HG03469 (cell line): ENCODE data around the gene FAM47C.
"Not testable (repeated sequence)": the region's sequence is repeated elsewhere in the genome, so short reads cannot be mapped to it uniquely, and the experiment has no call there.

Source experiments
- ATAC-seq: cut with Tn5 transposase; IDR thresholded peaks from one replicate; pipeline ENCODE4 v1.9.1; 2021; ENCODE audit warnings: mild to moderate bottlenecking, moderate library complexity, moderate number of reproducible peaks; ENCODE audit not compliant: unreplicated experiment

FAM47C gene

DNA sequence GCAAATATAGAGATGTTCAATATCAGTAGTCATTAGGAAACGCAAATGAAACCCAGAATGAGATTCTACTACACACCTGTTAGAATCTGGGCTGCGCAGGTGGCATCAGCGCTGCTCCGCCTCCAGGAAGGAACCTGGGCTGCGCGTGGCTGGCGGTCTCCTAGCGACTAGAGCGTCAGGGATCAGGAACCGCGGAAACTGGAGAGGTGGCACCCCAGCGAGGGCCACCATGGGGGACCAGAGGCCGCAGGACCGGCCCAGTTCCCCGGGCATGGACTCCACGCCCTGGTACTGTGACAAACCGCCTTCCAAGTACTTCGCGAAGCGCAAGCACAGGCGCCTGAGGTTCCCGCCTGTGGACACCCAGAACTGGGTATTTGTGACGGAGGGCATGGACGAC is at the start of gene FAM47C:
Gene FAM47C, plus strand, starts transcription at position 185 of the 400 bp plus-strand sequence. Its CDS starts 45 bp downstream, at position 230.
- not testable (repeated sequence) for ATAC-seq

DNA sequence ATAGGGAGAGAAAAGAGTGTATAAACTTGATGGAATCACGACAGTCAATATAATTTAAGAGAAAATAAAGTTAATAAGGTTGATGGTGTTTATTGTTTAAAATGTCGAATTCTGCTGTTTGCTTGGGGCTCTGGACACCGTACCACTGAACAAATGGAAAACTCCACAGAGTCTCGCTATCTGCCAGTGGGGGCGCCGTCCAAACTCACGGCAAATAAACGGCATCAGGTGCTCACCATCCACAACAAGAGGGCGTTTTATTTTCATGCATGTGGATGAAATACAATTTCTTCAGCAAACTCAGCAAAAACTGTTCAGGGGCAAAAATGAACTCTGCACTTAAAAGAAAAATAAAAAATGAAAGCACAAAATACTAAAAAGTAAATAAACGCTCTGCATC is 46.6 kb upstream of the FAM47C start:
- ATAC-seq = no peak

DNA sequence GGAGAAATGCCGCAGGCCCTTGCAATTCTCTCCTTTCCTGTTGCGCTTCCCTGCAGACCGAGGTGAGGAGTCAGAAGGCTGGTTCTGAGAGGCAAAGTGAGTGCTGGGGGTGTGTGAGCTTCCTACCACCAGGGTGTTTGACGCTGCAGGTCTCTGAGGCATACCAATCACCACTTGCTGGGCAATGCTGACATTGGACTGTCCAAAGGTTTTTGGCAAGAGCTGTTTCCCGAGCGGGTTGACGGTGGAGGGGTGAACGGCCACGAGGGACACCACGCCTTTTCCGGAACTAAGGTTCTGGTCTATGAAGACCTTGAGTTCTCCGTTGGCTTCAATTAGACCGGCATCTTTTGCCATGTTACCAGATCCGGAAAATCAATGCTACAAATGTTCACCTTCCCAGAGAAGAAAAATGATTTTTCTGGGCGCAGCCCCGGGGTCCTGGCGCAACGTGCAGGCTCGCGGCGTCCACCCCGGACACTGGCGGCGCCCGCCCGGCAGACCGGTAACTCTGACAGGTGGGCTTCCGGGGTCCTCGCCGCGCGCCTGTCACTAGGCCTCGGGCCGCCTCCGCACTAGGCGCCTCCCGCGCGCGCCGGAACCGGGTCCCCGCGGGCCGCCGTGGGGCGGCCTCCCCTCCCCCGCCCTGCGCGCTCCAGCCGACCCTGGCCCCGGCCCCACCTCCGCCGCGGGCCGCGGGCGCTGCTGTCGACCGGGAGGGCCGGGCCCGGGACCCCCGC is 44.9 kb upstream of the FAM47C start:
- no peak for ATAC-seq

DNA sequence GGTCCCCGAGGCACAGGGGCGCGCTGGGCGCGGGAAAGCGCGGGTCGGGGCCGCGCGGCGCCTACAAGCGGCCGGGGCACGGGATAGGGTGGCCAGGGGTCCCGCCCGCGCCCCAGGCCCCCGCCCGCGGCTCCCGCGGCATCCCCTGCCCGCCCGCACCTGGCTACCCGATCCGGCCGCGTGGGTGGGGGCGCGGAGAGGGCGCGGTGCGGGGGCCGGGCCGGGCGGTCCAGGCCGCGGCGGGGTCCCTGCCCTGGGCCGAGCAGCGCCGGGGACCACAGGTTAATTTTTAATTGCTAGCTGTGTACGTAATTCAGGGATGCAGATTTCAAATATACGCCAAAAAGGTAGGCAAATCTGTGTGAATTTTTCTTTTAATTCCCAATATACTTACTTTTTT is 44.3 kb upstream of the FAM47C start:
- no peak for ATAC-seq

DNA sequence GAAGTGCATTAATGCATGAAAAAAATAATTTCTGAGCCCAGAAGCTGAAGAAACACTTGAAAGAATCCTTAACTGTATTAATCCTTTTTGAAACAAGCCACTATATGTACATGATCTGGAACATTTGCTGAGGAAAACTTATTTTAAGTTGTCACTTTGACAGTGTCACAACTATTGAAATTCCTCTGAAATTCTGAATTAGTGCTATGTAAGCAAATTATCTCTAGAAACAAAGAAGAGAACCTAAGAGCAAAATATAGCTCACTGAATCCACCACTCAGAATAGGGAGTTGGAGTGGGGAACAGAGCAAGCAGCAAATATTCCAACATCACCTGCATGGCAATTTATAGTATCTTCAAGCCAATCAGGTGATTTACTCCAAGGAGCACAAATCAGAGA is 34.6 kb upstream of the FAM47C start:
- no peak for ATAC-seq

DNA sequence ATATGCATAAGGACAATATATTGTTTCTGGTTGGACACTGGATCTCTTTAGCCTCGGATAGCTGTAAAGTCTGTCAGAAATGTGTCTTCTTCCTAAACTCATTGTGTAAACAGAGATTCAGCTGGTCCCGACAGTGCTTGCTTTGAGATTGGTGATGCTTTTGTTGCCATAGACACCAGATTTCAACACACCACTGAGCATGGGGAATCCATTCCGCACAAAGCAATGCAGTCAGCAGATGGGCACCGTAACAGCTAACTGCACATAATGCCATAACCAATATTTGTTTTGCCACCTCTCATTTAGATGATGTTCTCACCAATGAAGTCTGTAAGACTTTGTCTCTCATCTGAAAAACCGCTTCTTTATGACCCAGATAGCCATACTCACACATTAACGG is 33.3 kb upstream of the FAM47C start:
- ATAC-seq = no peak

DNA sequence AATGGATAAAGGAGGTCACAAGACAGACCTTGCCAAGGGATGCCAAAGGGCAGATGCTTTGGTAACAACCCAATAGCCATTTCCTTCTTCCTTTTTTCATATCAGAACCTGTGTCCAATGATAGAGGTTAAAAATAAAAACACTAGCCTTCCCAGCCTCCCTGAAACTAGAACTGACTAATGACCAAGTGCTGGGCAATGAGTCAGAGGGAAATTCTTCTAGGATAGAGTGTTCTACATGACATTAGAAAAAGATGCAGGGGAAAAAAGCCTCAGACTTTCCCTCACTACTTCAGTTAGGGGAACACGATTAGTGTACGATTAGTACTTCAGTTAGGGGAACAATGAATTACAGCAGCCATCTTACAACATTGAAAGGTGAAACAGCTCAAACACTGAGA is 29.3 kb upstream of the FAM47C start:
- no peak for ATAC-seq

DNA sequence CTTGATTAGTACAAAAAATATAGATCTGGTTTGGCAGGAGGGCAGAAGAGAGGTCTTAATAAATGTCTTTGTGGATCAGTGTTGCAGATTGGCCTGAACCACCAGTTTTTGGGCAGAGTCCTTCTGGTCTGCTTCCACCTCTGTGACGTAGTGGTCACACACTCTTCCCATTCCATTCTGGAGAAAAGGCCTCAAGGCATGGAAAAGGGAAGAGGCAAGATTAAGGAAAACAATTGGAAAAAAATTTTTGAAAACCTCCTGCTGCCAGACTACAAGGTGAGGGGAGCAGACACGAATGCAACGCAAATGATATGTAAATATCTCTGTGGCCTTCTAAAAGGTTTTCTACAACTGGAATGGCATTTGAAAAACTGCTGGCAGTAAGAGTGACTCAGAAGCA is 24.3 kb upstream of the FAM47C start:
- no peak for ATAC-seq

DNA sequence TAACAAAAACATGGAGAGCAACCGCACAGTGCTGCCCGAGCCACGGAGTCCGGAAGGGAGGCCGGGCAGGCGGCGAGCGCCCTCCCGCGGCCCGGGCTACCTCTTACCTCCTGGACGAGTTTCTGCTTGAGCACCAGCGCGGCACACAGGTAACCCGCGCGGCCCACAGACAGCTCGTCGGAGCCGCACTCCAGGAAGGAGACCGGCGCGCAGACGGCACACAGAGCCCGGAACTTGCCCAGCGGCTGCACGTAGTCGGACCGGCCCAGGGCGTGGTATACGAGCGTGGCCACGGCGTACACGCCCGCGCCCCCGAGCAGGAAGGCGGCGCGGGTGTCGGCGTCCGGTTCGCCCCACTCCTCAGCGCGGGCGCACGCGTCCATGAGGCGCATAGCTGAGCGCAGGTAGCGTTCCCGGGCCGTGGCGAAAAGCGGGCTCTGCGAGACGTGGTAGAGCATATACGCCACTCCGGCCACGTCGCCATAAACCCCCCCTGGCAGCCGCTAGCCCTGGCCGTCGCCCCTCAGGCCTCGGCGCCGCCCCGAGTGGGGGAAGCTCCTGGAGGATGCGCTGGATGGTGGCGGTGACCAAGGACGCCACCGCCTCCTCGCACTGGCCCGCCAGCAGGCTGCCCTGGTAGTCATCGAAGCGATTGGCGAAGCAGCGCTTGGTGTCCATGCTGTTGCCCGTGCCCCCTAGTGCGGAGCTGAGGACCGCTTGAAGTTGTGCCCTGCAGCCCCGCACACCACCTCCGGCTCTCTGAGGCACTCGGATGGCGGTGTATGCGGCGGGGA is 22.6 kb upstream of the FAM47C start:
- not testable (repeated sequence) for ATAC-seq

DNA sequence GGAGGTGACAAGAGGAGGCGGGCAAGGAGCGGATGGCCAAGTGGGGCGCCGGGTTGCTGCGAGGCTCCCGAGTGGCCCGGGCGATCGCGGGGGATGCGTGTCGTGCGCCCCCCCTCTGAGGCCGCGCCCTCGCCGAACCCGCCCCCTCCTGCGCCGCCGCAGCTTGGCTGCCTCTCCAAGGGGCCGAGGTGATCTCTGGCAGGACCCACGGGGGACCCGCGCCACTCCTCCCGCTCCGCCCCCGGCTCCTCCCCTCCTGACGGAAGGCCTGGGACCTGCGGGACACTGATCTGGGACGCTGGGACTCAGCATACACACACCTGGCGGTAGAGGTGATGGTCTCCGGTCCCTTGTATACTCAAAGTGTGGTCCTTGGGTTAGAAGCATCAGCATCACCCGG is 21.9 kb upstream of the FAM47C start:
- ATAC-seq = no peak

DNA sequence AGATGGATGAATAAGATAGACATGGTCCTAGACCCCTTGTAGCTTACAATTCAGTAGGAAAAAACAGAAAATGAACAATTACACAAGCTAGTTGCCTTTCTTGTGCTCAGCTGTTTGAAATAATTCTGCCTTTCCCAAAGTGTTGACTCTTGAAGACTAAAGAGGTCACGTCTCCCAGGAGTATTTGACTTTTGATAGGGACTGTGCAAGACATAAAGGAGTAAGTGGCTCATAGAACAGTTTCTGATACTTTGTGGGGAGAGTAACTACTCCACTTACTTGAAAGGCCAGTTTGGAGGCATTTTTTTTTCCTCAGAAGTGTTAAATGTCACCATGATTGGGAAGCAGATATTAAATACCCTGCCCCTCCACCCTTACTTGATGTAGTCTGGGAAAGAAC is 21.0 kb upstream of the FAM47C start:
- ATAC-seq = not testable (repeated sequence)

DNA sequence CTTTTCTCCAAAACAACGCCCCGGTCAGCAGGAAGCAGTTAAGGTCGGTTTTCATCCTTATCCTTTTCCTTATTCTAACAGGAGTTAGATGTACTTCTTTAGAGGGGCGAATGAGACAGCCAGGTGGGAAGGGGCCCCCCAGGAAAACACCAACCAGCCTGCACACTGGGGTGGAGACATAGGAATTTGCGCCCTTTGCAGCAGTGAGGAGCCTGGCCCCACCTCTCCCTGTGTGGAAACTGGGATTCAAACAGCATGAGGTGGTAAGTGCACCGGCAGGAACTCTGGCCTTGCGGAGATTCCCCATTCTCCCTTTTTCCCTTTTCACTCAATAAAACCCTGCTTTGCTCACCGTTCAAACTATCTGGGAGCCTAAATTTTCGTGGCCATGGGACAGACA is 8.0 kb upstream of the FAM47C start:
- ATAC-seq = no peak

DNA sequence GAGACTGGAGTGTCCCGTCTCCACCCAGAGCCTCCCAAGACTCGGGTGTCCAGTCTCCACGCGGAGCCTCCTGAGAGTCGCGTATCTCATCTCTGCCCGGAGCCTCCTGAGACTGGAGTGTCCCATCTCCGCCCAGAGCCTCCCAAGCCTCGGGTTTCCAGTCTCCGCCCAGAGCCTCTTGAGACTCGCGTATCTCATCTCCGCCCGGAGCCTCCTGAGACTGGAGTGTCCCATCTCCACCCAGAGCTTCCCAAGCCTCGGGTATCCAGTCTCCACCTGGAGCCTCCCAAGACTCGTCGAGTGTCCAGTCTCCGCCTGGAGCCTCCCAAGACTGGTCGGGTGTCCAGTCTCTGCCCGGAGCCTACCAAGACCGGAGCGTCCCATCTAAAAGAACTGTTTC is 2.3 kb downstream of the FAM47C start:
- no peak for ATAC-seq

DNA sequence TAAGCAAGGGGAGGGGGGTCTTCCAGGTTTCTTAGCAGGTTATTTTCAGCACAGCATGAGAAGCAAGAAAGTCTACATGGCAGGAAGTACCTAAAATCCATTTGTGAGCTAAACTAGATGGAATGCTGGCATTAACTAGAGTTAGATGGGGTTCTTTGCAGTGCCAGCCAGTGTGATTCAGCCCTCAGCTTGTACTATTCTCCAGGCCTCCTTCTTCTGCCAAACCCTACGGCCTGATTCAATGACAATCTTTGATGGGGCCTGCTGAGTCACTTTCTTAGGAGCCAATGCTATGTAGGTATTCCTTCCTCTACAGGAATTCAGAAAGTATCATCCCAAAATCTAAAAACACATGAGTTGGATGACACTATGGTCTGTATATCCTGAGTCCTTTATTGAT is 26.1 kb downstream of the FAM47C start:
- ATAC-seq = not testable (repeated sequence)

DNA sequence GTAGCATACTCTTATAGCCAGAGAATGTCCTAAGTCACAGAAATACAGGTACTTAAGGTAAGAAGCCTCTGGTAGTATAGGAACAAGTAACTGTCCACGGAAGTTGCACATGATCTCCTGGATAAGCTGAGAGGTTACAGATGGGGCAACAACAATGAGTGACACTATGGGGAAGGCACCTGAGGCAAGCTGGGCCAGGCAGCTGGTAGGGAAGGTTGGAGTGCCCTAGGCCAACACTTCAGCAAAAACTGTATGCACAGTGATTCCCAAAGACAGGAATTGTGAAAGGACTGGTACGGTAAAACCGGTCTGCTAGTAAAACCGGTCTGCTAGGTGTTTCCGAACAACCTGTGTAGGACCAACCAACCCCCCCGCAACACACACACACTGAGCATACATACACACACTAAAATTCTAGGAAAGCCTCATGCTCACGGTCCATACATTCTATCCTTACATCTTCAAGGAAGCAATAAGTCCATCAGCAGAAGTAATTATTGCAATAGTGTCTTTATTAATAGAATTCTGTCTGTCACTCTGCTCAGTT is 28.6 kb downstream of the FAM47C start:
- not testable (repeated sequence) for ATAC-seq

DNA sequence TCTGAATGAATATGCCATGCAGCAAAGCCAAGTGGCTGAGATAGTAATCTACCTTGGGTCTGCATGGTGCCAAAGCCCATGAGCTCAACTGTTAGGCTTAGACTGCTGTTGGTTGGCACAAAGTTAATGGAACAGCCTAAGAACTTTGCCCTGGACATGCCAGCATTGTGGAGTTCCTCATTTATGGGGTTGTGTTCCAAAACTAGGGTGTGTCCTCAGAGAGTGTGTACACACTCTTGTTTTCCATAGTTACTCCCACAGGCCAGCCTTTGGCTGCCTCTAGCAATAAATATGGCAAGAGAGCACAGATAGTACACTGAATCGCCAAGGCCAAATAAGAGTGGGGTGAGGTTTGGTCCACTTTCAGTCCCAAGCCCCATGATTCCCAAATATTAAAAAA is 30.6 kb downstream of the FAM47C start:
- ATAC-seq = not testable (repeated sequence)

DNA sequence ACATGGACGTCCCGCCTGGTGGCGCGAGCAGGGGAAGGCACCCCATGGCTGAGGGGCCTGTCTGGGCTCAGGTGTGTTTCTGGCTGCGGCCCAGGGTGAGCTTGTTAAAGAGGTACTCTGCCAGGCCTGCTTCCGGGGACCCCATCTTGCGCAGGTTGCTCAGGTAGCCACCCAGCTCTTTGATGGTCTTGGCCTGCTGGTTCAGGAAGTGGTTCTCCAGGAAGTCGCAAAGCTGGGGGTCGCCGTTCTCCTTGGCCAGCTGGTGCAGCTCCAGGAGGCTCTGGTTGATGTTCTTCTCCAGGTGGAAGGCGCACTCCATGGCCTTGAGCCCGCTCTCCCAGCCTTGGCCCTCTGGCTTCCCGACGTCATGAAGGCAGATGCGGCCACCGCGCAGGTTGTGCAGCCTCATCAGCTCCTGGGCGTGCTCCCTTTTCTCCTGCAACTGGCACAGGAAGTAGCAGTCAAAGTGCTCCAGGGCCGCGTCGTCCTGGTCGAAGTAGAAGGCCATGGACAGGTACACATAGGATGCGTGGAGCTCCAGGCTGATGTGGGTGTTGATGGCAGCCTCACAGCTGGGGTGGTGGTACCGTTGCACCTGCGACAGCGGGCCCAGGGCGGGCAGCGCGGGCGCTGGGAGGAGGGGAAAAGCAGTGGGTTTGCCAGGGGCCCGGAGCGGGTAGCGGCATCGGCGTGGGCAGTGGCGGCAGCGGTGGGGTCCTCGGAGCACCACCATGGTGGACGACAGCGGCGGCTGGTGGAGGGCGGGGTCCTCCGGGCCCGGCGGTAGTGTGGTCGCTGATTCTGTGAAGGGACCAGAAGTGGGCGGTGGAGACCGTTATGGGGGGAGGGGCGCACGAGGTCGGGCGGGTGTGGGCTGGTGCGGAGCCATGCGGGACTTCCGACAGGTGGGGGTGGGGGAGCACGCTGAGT is 35.1 kb downstream of the FAM47C start:
- not testable (repeated sequence) for ATAC-seq

DNA sequence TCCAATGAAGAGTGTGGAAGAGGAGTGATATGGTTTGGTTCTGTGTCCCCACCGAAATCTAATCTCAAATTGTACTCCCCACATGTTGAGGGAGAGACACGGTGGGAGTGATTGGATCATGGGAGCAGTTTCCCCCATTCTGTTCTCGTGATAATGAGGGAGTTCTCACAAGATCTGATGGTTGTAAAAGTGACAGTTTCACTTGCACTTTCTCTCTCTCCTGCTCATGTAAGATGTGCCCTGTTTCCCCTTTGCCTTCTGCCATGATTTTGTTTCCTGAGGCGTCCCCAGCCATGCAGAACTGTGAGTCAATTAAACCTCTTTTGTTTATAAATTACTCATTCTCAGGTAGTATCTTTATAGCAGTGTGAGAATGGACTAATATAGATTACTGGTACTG is 39.6 kb downstream of the FAM47C start:
- ATAC-seq = no peak

DNA sequence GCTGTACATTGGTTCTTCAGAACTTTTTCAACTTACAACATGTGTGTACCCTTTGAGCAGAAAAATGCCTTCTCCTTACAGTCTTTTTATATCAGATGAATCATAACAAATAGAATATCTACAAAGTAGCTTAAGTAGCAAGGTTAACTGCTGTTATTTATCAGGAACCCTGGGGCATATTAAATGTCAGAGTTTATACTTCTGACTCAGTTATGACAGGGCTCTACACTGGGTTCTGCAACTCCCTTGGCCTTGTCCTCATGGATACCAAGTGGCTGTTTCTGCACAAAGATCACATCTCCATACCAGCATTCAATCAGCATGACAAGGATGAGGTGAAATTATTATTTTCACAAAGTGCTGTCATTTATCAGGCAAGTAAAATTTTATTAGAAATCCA is 49.4 kb downstream of the FAM47C start:
- ATAC-seq = not testable (repeated sequence)

DNA sequence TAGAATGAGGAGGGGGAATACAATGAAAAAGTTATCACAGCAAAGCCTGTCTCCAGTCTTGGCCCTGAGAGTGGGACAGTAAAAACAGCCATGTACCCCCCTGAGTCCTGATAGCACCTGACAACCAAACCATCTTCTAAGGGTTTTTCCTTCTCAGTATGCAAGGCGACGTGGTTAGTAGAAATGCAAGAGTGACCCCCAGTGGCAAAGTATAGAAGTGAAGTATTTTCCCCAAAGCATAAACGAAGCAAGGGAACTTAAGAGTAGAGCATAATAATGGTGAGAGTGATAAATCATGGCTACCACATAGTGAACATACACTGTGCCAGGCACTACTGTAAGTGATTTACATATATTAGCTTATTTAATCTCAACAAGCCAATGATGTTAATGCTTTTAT is 52.8 kb downstream of the FAM47C start:
- peak; percentile 65 for ATAC-seq
